ENCODE measurements around the gene SHROOM3. TPM values are rescaled to one million over a fixed set of nuclear protein-coding genes. Genes with fewer than 3 reads are reported as not detected.

Gene SHROOM3
- total and polyA plus RNA-seq, 2 of the 13 experiments (the other 11 are each of a cell fraction or from before 2014, with no cell fraction given): 0.01 TPM; not detected in 1

- no peak for ATAC-seq
- Histone ChIP-seq H2AFZ (ENCODE audit: low read length) (no peak overlapping the region), H3K9ac (ENCODE audit: insufficient read depth, low read depth, low read length) (no peak overlapping the region), H3K4me3 (replicated peaks in 1 of 3; ENCODE audit: insufficient read depth in 1 of 3, low read depth in 2 of 3, low read length in 3 of 3) (no peak overlapping the region), H3K9me3 (ENCODE audit: low read length) (no peaks in the 10 kb centered on the region), H3K4me1 (ENCODE audit: insufficient read depth, low read length) (no peaks in the 10 kb centered on the region), H3K4me2 (ENCODE audit: low read depth, low read length) (no peak overlapping the region), H3K79me2 (ENCODE audit: insufficient read depth, low read length) (no peaks in the 10 kb centered on the region), H3K36me3 (replicated peaks in 1 of 2; ENCODE audit: control insufficient read depth in 1 of 2, insufficient read depth in 2 of 2, low read length in 2 of 2) (no peaks in the 10 kb centered on the region), H3K27me3 (ENCODE audit: control insufficient read depth in 1 of 2, insufficient read depth in 2 of 2, low read length in 2 of 2) (0 out of 5 replicates have a peak, but pooled peaks cover 0 to 3% of the 10 kb centered on the region in 2 experiments), H4K20me1 (ENCODE audit: insufficient read depth, low read length) (no peaks in the 10 kb centered on the region), H3K27ac (ENCODE audit: extremely low read length, insufficient read depth, low read length) (no peak overlapping the region)
- FAIRE-seq: no peak
- no peak for DNase-seq (ENCODE audit: low spot score)
- TF ChIP-seq HMGA1 (CRISPR knock-in tag; conservative IDR thresholded peaks at IDR 0.05): no peak
- no peak for TF ChIP-seq NFATC3 (CRISPR knock-in tag; IDR thresholded peaks at IDR 0.05)
- CTCF ChIA-PET (ENCODE audit: low intra/inter-chr PET ratio, low total read pairs): no interaction called here
- intact Hi-C loops (cut with micrococcal nuclease; ENCODE audit: unreplicated experiment) (no loop called here), in situ Hi-C loops (cut with HindIII; ENCODE audit: extremely low pct_ligation_motif_present, low pct_unique_long_range_greater_than_20kb) (no loop called here)
- 65% methylated on average over 20 of the region's 85 CpGs for WGBS (ENCODE audit: low lambda C conversion rate)
- POLR2A ChIA-PET: no interaction called here
- BruUV-seq (replicated peaks): no TSS peak
Measured at GRCh38 chr4:76740866-76741662, 306.0 kb downstream of the SHROOM3 start.

GRCh38 chr4:76741663-76742020 lies 306.6 kb downstream of the SHROOM3 start:
- DNase-seq (ENCODE audit: low spot score) (no peak), ATAC-seq (no peak), FAIRE-seq (no peak)
- H3K27me3 ChIP-seq (ENCODE audit: control insufficient read depth in 1 of 2, insufficient read depth in 2 of 2, low read length in 2 of 2): 0 out of 5 replicates have a peak, but pooled peaks cover 0 to 3% of the 10 kb centered on the region in 2 experiments
- in situ Hi-C loops (cut with HindIII; ENCODE audit: extremely low pct_ligation_motif_present, low pct_unique_long_range_greater_than_20kb) (no loop called here), intact Hi-C loops (cut with micrococcal nuclease; ENCODE audit: unreplicated experiment) (no loop called here)
- H3K9ac ChIP-seq (ENCODE audit: insufficient read depth, low read depth, low read length): no peak overlapping the region
- H3K79me2 ChIP-seq (ENCODE audit: insufficient read depth, low read length): no peaks in the 10 kb centered on the region
- POLR2A ChIA-PET: no interaction called here
- H2AFZ ChIP-seq (ENCODE audit: low read length): no peak overlapping the region
- H3K9me3 ChIP-seq (ENCODE audit: low read length): no peaks in the 10 kb centered on the region
- 60% methylated on average over 26 of the region's 26 CpGs for WGBS (ENCODE audit: low lambda C conversion rate)
- no TSS peak for BruUV-seq (replicated peaks)
- H3K27ac ChIP-seq (ENCODE audit: extremely low read length, insufficient read depth, low read length): no peak overlapping the region
- no peaks in the 10 kb centered on the region for H4K20me1 ChIP-seq (ENCODE audit: insufficient read depth, low read length)
- CTCF ChIA-PET (ENCODE audit: low intra/inter-chr PET ratio, low total read pairs): no interaction called here
- H3K4me2 ChIP-seq (ENCODE audit: low read depth, low read length): no peak overlapping the region
- H3K4me3 ChIP-seq (replicated peaks in 1 of 3; ENCODE audit: insufficient read depth in 1 of 3, low read depth in 2 of 3, low read length in 3 of 3): no peak overlapping the region
- no peaks in the 10 kb centered on the region for H3K36me3 ChIP-seq (replicated peaks in 1 of 2; ENCODE audit: control insufficient read depth in 1 of 2, insufficient read depth in 2 of 2, low read length in 2 of 2)
- no peaks in the 10 kb centered on the region for H3K4me1 ChIP-seq (ENCODE audit: insufficient read depth, low read length)
- TF ChIP-seq RXRB (CRISPR knock-in tag; IDR thresholded peaks at IDR 0.05; ENCODE audit: borderline replicate concordance) (no peak), GATAD2A (CRISPR knock-in tag; IDR thresholded peaks at IDR 0.05) (no peak), BHLHE40 (IDR thresholded peaks at IDR 0.05; ENCODE audit: low read length) (no peak), ATF4 (CRISPR knock-in tag; IDR thresholded peaks at IDR 0.05) (no peak), TAF15 (IDR thresholded peaks at IDR 0.05; ENCODE audit: low read depth, low read length, poor library complexity, severe bottlenecking) (no peak), RARA (CRISPR knock-in tag; IDR thresholded peaks at IDR 0.05) (no peak), HNRNPL (IDR thresholded peaks at IDR 0.05; ENCODE audit: low read depth, low read length) (no peak), ZUFSP (CRISPR knock-in tag; IDR thresholded peaks at IDR 0.05; ENCODE audit: borderline replicate concordance) (no peak), ZKSCAN1 (IDR thresholded peaks at IDR 0.05; ENCODE audit: low read length) (no peak), SAP130 (CRISPR knock-in tag; IDR thresholded peaks at IDR 0.05; ENCODE audit: low read depth) (no peak), KDM5B (CRISPR knock-in tag; IDR thresholded peaks at IDR 0.05; ENCODE audit: borderline replicate concordance) (no peak), NCOA1 (CRISPR knock-in tag; IDR thresholded peaks at IDR 0.05) (no peak), HNRNPH1 (optimal IDR thresholded peaks at IDR 0.05; ENCODE audit: low read depth, low read length) (no peak)

Measured in HepG2 (cell line).